Body of pancreas (tissue), 4 donors: ENCODE measurements around the gene TRAK1.

Experiments
- POLR2A ChIP-seq, 3 donors: fragments of 450-650 bp; IDR thresholded peaks; one replicate each; pipeline ENCODE4 v1.6.1; 2016; ENCODE audit warnings: antibody characterized with exemption in 3 of 3, mild to moderate bottlenecking in 2 of 3
- TF ChIP-seq, protein P1 (sequence below), 7 experiments: fragments of 450-650 bp in 4 of 7; fragments of 200-600 bp in 3 of 7; sonication (generic) in 3 of 7; IDR thresholded peaks; one replicate each; pipeline ENCODE4 v1.5.1; 2016 to 2019; ENCODE audit warnings: antibody characterized with exemption in 7 of 7

DNA sequence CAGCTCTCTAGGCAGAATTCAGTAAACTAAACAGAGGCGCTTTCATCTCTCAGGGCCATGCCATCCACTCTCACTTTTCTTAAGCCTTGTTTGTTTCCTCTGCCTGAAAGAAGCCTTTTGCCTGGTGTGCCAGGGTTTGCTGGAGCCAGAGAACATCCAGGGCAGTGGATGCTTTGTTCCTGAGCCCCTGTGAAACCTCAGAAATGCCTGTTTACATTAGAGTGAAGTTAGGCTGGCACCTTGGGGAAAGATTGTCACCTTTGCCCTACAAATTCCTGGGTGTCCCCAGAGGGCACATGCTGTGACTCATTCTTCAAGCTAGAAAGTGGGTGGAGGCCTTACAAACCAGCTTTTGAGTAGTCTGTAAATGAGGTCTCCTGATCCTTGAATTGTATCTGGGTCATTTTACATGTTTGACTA is 10.7 kb upstream of the TRAK1 start:
- TF ChIP-seq, protein P1, sequence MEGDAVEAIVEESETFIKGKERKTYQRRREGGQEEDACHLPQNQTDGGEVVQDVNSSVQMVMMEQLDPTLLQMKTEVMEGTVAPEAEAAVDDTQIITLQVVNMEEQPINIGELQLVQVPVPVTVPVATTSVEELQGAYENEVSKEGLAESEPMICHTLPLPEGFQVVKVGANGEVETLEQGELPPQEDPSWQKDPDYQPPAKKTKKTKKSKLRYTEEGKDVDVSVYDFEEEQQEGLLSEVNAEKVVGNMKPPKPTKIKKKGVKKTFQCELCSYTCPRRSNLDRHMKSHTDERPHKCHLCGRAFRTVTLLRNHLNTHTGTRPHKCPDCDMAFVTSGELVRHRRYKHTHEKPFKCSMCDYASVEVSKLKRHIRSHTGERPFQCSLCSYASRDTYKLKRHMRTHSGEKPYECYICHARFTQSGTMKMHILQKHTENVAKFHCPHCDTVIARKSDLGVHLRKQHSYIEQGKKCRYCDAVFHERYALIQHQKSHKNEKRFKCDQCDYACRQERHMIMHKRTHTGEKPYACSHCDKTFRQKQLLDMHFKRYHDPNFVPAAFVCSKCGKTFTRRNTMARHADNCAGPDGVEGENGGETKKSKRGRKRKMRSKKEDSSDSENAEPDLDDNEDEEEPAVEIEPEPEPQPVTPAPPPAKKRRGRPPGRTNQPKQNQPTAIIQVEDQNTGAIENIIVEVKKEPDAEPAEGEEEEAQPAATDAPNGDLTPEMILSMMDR (IDR thresholded peaks at IDR 0.05): no peak
- no peak for TF ChIP-seq POLR2A (IDR thresholded peaks at IDR 0.05)
